ENCODE measurements around the gene MRPS34. TPM values are rescaled to one million over a fixed set of nuclear protein-coding genes. Genes with fewer than 3 reads are reported as not detected.
"Not testable (repeated sequence)": the region's sequence is repeated elsewhere in the genome, so short reads cannot be mapped to it uniquely, and the experiment has no call there.

The MRPS34 gene
- total RNA-seq, 1 experiment from 2014 or later, result 248 TPM

DNA sequence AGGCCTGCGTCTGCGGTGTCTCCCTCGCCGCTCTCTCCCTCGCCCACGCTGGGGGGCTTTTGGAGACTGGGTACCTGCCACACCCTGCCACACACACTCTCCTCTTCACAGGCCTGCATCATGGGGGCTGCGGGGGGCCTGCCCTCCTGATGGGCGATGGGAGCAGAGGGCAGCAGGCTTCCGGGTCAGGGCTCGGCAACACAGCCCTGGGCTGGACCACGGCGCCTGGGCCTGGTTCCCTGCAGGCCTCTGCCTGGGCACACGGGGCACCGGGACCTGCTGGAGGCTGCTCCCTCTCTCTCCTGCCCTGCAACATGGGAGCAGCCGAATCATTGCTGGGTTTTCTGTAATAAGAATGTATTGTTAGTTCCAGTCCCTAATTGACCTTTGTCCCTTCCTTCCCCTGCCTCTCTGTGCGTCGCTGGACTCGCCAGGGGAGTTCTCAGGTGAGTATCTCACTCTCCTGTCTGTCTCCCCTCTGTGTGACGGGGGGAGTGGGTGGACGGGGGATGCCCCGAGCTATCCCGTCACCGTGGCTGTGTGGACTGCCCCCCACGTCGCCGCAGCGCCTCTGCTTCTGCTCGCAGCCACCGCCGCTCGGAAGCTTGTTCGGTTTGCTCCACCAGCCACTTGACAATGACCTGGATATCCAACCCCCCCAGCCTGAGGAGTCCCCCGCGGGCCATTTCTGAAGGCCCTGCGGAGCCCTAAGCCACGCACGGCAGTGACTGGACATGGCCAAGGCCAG, 15.0 kb downstream of the MRPS34 start:
- DNase-seq (ENCODE audit: low read depth), result no peak

DNA sequence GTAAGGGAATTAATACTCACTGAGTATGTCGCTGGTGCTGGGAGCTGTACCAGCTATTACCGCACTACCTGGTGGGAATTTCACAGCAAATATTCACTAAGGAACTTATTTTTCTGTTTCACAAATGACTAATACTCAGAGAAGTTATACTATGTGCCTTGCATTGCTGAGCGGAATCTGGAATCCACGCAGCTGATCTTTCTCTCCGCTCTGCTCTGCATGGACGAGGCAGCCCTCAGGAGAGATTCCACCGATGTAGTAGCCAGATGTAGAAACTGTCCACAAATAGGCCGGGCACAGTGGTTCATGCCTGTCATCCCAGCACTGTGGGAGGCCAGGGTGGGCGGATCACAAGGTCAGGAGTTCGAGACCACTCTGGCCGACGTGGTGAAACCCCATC, 18.7 kb downstream of the MRPS34 start:
- DNase-seq (ENCODE audit: low read depth), result no peak

DNA sequence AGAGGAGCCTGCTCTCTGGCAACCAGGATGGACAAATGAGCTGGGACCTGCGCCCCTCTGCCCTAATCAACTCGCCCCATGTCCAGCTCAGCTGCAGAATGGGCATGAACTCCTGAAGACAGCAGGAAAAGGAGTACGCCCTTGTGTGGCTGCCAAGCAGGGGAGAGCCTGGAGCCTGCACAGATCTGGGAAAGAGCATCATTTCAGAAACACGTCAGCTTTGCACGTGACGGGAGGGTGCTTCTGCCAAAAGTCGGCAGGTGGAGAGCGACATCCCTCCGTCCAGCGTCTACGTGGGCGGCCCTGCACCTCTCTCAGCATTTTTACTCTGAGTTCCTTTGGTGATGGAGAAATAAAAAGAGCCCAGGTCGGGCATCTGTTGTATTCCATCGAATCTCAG, 20.1 kb downstream of the MRPS34 start:
- DNase-seq (ENCODE audit: low read depth), result no peak

DNA sequence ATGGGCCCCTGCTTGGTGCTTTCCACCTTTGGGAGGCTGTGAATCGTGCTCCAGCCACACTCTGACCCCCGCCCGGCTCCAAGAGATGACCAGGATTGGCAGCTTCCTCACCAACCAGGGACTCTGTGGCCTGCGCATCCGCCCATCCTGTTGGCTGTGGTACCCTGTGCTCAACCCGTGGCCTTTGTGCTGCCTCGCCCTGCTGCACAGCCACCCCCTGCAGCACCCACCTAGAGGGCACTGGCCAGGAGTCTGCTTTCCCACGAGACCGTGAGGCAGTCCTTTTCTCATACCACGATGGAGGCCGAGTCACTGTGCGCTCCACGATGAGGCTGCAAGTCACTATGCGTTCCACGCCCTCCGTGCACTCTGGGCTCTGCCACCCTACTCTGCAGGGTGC, 21.0 kb downstream of the MRPS34 start:
- DNase-seq (ENCODE audit: low read depth), result no peak

DNA sequence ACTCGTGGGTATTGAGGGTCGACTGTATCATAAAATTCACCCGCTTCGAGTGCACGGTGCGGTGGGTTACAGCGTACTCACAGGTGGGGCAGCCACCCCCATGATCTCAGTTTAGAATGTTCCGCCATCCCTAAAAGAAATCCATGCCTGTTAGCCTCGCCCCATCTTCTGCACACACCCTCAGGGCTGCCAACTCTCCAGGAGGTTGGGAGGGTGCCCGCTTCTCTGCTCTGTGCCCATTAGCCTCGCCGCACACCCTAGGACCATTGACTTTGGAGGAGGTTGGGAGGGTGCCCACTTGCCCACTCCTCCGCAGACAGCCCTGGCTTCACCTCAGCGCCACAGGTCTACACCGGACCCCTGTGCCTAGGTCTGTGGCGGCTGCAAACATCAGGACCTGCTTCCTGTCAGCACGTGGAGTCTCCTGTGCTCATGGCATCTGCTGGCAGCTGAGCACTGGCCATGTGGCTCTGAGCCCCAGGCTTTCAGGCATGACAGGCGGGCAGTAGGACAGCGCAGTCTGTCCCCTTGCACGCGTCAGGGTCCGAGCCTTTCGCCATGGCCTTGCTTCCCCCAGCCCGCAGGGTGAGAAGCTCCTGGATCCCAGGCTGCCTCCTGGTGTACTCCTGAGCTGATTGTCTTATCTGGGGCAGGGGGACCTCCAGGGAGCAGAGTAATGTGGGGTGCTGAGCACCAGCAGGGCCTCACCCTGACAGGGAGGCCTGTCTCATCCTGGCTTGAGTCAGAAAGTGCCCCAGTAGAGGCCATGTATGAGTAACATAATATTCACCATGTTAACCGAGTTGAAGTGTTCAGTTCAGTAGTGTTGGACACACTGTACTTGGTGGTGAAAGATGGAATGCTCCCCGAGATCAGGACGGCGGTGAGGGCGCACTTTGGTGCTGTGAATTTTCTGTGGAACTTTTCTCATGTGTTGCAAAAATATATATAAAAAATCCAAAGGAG, 23.5 kb downstream of the MRPS34 start:
- no peak for DNase-seq (ENCODE audit: low read depth)

DNA sequence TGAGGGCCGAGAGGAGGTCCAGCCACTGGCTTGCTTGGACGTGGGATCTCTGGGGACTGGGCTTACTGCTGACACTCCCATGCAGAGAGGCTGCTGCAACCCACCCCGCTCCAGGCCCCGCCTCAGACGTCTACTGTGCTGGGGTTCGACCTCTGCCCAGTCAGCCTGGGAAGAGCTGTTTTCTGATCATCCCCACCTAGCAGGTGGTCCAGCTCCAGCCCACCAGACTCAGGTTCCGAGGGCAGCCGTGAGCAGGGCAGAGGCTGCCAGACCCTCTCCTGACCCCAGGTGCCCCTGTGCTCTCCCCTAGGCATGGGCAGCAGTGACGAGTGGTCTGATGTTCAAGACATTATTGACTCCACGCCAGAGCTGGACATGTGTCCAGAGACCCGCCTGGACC, 25.0 kb downstream of the MRPS34 start:
- DNase-seq (ENCODE audit: low read depth), result no peak

DNA sequence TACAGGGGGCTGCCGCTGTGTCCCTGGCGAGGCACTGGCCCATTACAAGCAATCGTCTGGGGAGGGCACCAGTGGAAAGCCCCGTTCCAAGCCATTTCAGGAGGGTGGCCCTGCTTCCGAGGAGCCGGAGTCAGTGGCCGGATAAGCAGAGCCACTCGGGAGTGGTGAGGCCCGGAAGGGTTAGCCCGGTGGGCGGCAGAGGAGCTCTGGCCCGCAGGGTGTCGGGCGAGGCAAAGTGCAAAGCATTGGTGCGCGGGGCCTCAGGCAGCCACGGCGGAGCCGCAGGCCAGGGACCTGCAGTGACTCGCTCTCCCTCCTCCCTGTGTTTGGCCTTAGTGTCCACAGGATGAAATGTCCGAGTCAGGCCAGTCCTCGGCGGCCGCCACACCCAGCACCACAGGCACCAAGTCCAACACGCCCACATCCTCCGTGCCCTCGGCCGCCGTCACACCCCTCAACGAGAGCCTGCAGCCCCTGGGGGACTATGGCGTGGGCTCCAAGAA, 26.2 kb downstream of the MRPS34 start:
- no peak for DNase-seq (ENCODE audit: low read depth)

DNA sequence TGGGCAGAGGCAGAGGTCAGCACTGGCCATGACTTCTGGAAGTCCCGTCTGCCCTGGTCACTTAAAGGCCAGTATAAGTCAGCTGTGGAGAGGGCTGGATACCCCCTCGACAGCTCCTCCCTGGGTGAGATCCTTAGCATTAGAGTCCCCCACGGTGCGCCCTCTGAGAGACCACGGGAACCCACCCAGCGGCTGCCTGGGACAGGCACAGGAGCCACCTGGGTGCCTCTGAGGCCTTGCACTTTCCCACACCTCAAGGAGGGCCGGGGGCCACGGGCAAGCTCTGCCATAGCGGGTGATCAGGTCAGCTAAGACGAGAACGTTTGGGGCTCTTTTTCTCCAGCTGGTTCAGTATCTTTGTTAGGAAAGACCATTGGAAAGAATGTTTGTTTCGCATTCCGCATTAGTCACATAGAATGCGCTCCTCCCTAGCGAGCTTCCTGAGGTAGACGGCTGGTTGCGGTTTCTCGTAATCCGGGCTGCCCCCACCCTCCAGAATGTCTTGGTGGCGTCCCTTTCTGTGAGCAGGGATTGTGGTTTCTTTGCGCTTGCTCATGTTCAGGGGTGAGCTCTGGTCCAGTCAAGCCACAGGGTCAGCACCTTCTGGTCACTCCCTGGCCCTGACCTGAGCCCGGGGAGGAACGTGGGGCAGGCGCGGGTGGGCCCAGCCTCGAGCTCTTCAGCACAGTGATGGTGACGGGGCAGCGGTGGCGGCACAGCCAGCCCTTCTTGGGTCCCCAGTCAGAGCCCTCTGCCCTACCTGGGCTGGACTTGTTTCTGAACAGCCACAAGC, 26.8 kb downstream of the MRPS34 start:
- peak; percentile 95 for DNase-seq (ENCODE audit: low read depth)

DNA sequence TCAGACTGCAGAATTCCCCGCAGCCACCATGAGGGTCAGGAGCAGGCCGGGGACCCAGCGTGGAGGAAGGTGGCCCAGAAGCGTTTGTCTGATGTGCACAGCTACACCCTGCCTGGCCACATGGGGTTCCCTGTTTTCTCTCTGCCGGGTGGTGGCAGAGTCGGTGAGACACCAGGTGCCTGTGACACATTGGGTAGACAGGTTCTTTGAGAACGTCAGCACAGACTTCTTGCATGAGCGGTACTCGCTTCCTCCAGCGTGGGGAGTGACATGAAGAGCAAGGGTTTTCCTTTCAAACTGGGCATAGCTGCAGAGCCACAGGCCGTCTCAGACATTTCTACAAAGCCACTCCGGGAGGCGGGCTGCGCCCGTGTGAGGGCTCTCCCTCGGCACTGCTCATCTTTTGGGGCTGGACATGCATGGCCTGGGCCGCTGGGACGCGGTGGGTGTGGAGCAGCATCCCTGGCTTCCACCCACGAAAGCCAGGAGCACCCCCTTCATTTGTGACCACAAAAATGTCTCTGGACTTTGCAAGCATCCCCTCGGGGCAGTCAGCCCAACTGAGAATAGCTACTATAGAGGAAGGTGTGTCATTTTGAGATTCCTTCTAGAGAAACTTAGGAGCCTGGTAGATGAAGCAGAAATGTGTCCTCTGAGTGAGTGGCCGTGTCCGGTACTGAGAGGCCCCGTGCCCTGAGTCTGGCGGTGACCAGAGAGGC, 27.6 kb downstream of the MRPS34 start:
- peak; percentile 79 for DNase-seq (ENCODE audit: low read depth)

DNA sequence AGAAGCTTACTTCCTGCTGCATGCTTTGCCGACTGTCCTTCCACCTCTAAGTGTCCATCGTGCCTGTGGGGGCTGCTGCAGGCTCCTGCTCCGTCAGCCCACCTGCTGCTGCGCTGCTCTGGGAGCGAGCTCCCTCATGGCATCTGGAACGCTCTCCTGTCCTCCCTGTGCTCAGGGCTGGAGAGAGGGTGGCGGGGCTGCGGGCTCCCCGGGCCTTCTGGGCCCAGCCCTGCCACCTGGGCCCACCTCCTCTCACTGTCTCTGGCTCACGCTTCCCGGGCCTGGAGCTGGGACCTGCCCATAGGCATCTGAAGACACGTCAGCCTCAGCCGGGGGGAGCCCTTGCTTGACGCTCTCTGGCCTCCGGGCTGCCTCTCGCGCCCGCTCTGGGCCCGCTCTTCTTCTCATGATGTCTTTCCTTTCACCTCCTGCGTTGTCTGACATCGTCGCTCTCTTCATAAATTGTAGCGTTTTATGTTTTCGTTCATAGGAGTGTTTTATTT, 28.5 kb downstream of the MRPS34 start:
- DNase-seq (ENCODE audit: low read depth), result no peak

DNA sequence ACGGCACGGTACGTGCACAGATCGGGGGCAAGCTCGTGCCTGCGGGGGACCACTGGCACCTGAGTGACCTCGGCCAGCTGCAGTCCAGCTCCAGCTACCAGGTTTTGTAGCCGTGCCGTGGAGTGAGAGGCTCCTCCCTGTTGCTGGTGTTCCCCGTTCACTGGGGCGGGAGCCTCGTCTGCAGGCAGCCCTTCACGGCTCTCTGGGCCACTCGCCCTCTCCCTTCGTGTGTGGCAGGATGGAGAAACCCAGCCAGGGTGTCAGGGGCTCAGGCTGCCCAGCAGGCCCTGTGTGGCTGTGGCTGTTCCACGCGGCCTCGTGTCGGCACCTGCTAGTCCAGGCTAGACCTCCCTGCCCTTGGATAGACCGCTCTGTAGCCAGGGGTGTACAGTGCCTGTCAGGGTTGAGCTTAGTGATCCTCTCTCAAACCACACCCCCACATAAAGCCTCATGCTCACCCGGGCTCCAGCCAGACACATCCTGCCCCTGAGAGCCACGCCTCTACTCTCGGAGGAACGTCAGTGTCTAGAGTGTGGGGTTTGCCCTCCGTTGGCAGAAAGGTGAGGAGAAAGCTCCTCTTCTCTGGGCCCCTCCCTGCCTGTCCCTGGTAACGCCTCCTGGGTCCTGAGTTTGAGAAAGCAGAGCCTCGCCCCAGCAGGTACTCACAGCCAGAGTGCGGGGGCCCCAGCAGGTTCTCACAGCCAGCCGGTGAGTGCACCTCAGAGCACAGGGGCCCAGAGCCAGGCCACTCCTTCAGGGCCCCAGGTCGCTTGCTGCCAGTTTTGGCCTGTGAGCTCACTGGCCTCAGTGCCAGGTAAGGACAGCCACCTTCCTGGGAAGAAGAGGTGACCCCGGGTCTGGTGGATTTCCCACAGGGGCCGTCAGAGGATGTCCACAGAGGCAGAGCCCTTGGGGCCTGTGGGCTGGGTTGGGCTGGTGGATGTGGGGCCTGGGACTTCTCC, 29.3 kb downstream of the MRPS34 start:
- no peak for DNase-seq (ENCODE audit: low read depth)

DNA sequence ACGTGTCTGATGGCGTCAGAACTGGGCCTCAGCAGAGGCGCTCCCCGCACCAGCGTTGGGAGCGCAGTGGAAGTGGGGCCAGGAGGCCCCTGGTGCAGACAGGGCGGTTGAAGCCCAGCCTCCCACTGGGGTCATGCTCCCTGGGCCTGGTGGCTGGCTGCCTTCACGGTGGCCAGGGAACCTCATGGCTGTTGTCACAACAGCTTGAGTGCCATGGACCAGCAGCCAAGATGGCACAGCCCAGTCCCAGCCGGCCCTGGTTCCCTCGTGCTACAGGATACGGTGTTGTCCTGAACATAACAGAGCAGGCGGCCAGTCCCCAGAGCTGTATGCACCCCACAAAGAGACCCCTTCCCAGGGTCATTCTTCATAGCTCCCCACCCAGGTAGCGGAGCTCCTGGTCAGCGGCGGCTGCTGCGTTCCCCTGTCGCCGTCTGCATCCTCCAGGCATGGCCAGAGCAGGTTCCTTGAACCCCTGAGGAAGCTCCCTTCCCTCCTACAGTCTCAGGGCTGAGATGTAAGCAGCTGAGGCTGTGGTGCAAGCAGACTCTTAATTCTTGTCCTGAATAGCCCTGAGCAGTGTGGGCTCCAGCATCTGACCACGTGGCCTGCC, 31.3 kb downstream of the MRPS34 start:
- no peak for DNase-seq (ENCODE audit: low read depth)

DNA sequence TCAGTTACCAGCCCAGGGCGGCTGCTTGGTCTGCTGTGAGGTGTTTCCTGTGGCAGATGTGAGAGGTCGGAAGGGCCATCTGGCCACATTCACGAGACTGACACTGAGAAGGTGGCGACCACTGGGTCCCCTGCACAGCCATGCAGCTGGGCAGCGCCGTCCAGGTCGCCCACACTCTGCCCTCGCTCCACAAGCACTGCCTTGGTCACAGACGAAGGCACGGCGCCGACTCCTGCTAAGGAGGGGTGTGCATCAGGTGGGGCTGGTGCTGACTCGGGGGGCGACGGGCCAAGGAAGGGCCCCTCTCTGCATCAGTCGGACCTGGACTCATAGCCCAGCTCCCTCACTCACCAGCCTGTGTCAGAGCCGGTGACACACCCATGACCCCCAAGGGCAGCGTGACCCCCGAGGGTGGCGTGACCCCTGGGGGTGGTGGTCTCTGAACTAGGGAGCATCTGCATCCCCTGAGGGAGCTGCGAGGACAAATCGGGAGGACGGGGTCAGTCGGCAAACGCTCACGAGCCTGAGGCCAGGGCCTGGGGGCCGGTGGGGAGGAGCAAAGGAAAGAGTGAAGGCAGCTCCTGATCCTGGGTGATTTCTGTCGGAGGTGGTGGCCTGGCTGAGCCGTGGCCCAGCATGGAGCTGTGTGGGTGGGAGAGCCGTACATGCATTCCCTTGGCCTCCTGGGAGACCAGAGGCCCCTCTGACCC, 32.0 kb downstream of the MRPS34 start:
- no peak for DNase-seq (ENCODE audit: low read depth)

DNA sequence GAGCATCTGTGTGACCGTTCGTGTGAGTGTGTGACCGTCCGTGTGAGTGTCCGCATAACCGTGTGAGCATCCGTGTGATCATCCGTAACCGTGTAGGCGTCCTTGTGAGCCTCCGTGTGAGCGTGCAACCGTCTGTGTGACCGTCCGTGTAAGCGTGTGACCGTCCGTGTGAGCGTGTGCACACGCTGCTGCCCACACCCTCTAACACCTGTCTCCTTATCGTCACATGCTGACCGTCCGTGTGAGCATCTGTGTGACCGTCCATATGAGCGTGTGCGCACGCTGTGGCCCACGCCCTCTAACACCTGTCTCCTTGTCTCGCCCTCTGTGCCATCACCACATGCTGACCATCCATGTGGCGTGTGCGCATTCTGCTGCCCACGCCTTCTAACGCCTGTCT, 32.7 kb downstream of the MRPS34 start:
- DNase-seq (ENCODE audit: low read depth), result no peak

DNA sequence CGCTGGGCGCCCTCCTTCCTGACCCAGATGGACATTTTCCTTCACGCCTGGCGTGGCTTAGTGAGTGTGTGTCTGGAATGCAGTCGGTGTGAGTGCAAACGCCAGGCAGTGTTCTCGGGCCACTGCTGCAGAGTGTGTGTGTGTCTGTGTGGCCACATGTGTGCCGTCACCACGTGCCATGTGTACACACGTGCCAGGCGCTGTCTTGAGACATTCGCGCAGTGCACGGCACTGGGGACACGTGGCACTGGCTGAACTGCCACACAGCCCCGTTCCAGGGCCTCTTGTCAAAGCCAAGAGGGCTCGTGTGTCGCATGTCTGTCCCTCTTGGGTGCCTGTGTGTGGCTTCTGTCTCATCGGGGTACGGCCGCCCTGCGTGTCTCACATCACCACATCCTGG, 38.1 kb downstream of the MRPS34 start:
- DNase-seq (ENCODE audit: low read depth), result no peak

DNA sequence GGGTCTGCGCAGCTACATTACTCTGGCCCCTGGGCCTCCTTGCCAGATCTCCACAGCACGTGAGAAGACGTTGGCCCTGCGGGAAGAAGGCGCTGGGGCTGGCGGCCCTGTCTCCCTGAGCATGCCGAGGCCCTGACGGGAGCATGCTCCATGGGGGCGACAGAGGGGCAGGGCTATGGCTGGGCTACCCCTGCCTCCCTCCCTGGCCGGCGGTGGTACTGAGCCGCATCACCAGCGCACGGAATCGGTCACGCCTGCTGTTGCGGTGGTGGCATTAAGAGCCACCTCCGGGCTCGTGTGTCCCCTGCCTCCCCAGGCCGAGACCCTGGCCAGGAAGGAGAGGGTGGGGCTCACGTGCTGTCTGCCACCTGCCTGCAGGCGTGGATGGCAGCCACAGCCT, 38.8 kb downstream of the MRPS34 start:
- no peak for DNase-seq (ENCODE audit: low read depth)

DNA sequence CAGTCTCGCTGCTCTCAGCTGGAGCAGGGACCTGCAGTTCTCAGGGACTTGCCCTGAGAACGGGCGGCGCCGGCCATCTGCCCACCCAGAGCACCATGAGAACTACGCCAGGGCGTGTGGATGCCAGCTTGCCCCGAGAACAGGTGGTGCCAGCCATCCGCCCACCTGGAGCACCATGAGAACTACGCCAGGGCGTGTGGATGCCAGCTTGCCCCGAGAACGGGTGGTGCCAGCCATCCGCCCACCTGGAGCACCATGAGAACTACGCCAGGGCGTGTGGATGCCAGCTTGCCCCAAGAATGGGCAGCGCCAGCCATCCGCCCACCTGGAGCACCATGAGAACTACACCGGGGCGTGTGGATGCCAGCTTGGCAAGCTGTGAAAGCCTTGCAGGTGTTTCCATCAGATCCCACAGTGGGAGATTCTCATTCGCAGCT, 40.4 kb downstream of the MRPS34 start:
- not testable (repeated sequence) for DNase-seq (ENCODE audit: low read depth)

DNA sequence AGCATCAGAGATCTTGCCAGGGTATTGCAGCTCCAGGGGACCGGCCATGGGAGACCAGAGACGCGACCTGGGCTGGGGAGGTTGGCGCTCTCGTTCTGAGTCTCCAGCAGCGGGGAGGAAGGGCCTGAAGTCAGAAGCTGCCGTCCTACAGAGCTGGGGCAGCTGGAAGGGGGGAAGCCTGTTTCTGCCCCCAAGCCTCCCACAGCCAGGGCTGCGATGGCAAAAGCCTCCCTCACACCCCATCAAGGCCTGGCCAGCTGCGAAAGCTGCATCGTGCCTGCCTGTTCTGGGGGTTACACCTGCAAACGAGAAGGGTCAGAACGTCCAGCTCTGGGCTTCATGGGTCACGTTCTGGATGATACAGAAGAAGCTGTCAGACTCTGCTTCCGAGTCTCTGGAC, 40.9 kb downstream of the MRPS34 start:
- DNase-seq (ENCODE audit: low read depth), result no peak

Data from HT1080 (cell line).